ENCODE measurements around the gene ING2.

DNA sequence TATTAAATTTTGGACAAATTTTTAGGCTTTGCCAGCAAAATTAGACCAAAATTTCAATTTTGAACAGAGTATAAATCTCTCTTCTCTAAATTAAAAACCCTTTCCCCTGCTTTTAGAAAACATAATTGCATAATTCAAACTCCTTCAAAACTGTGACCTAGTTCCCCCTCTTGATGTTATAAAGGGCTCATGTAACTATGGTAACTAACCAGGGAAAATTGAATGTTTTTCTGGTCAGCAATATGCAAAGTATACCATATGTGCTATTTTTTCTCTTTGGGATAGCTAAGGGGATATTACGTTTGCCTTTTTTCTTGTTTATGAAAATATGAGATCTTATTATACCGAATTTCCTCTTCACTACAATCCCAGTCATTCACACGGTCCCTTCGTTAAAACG is 5.1 kb upstream of the ING2 start:
- TF ChIP-seq CTCF (IDR thresholded peaks at IDR 0.05; ENCODE audit: low read depth, low read length, missing input control) (no peak), REST (IDR thresholded peaks at IDR 0.05) (no peak), RAD21 (IDR thresholded peaks at IDR 0.05) (no peak), HNF4G (IDR thresholded peaks at IDR 0.05) (no peak)

All from liver (tissue), 3 donors.